GM19099 (cell line): Measurements from ENCODE around the gene FAM3B.

Source experiments
- POLR2A ChIP-seq: IDR thresholded peaks from 3 replicates; pipeline ENCODE4 v1.6.1; 2011; ENCODE audit warnings: low read depth; ENCODE audit not compliant: insufficient read length; ENCODE audit errors: extremely low read depth

Gene FAM3B

GRCh38 chr21:41361786-41362604, 45.4 kb downstream of the FAM3B start, which contains the start of gene MX2:
Gene MX2 (plus strand): TSS chr21:41362027. CDS start chr21:41376907, 14,880 bp downstream.
- peak; percentile 73 for TF ChIP-seq POLR2A

DNA sequence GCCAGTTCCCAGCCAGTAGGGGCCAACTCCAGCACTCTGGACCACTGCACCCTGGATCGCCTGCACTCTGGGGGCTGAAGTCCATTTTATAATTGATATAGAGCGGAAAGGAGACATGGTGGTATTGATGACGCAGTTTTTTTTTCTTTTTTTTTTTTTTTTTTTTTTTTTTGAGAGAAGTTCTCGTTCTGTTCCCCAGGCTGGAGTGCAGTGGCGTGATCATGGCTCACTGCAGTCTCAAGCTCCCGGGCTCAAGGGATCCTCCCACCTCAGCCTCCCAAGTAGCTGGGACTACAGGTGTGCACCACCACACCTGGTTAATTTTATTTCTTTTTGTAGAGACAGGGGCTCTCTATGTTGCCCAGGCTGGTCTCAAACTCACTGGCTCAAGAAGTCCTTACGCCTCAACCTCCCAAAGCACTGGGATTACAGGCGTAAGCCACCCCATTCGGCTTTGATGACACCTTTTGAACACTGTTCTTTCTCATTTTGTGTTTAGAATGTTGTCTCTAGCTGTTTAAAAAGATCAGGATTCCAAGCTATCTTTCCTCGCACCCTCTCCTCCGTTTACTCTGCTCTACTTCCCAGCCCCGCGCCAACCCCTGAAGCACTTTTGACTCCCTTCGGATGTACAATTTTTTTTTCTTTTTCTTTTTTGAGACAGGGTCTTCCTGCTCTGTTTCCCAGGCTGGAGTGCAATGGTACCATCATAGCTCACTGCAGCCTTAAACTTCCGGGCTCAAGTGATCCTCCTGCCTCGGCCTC, 46.2 kb downstream of the FAM3B start:
- TF ChIP-seq POLR2A: peak; percentile 54

- no peak for TF ChIP-seq POLR2A
Observed at GRCh38 chr21:41363370-41364270, 47.0 kb downstream of the FAM3B start.

DNA sequence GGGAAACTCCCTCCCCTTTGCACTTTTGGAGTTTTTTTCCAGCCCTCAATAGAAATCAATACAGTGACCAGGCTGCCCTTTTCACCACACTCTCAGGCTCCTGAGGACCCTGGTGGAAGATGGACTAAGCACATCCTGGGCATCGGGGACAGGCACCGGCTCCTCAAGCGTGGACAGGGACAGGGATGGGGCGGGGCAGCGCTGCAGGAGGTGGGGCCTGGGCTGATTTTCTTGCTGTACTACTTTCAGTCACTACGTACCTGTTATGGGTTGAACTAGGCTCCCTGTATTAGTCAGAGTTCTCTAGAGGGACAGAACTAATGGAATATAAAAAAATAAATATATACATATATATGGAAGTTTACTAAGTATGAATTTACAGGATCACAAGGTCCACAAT, 47.7 kb downstream of the FAM3B start:
- no peak for TF ChIP-seq POLR2A

DNA sequence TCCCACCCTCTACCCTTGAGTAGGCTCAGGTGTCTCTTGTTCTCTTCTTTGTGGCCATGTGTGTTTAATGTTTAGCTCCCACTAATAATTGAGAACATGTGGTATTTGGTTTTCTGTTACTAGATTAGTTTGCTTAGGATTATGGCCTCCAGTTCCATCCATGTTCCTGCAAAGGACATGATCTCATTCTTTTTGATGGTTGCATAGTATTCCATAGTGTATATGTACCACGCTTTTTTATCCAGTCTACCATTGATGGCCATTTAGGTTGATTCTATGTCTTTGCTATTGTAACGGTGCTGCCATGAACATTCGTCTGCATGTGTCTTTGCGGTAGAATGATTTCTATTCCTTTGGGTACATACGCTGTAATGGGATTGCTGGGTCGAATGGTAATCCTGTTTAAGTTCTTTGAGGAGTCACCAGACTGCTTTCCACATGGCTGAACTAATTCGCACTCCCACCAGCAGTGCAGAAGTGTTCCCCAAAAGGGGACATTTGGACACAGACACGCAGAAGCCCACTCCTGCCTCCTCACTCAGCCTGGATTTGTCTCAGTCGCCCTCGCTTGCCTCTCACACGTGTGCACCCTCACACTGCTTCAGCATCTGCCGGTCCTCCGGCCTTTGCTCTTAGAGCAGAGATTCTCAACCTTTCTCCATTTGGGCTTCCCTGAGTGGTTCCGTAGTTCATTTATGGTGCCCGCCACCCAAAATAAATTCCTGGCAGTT, 48.9 kb downstream of the FAM3B start:
- no peak for TF ChIP-seq POLR2A

GRCh38 chr21:41366522-41367151, 50.0 kb downstream of the FAM3B start:
- peak; percentile 34 for TF ChIP-seq POLR2A

DNA sequence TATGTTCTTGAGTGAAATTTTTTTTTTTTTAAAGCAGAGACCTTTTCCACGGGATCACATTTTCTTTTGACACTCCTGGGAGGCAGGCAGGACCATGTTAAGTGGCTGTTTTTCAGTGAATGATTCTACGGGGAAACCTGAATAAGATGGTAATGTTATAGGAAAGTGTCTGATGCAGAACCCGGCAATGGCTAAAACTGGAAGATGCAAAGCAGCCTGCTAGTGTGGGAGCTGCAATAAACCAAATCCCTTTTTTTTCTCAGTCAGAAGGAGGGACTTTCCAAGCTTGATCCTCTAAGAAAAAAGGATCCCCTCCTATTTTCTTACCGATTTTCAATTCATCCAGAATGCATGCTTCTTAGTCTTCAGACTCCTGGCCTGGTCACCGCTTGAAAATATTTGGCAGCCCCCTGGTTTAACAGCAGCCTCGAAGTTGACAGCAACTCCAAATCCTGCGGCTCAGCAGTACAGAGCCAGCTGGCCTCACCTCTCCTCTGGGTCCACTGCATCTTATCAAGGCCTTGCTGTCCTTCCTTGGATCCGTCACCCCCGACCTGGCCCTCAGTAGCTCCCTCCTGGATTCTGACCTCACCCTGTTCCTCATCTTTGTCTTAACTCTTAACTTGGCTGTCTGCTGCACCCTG, 50.8 kb downstream of the FAM3B start:
- peak; percentile 45 for TF ChIP-seq POLR2A

DNA sequence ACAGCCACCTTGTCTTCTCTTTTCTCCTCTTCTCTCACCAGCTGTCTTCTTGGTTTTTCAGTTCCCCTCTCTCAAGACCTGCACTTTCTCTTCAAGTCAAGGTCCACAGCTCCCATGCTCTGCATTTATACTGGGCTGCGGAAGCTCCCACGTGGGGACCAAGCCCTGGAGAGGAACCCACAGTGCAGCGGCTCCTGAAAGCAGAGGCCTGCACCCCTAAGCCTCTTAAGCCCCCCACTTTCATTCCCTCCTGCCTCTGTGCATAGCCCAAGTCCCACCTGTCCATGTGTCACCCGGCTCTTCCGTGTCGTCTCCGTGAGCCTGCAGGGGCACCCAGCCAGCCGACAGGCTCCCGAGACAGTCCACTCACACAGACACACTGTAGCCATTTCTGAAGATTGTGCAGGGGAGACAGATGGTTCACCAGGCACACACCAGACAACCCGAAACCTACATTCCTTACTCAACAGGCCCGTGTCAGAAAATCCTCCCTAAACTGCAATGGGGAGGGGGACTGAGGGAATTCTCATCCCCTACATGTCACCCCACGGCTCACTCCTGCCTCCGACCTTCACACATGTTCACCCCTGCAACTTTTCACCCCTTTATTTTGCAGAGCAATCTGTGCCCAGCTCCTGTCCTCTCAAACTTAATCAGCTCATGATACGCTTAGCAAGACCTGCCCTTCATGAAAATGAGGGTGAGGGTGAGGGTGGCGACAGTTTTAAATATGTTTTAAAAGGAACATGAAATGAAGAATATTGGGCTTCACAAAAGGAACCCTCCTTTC, 51.5 kb downstream of the FAM3B start:
- peak; percentile 44 for TF ChIP-seq POLR2A

DNA sequence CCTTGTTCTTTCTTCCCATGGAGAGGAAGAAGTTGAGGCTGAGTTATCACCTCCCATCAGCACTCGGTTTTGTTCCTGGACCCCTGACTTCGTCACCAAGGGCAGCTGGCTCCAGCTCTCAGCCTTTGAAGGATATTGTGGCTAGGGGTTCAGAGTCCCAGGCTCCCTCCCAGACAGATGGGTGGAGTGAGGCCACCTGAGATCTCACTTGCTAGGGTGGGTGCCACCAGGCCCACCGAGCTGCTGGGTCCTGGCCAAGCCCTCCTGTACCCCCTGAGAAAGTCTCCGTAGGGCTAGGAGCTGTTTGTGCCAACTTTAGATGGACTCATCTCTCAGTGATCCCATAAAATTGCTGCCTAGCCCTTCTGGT, 52.1 kb downstream of the FAM3B start:
- TF ChIP-seq POLR2A: no peak

DNA sequence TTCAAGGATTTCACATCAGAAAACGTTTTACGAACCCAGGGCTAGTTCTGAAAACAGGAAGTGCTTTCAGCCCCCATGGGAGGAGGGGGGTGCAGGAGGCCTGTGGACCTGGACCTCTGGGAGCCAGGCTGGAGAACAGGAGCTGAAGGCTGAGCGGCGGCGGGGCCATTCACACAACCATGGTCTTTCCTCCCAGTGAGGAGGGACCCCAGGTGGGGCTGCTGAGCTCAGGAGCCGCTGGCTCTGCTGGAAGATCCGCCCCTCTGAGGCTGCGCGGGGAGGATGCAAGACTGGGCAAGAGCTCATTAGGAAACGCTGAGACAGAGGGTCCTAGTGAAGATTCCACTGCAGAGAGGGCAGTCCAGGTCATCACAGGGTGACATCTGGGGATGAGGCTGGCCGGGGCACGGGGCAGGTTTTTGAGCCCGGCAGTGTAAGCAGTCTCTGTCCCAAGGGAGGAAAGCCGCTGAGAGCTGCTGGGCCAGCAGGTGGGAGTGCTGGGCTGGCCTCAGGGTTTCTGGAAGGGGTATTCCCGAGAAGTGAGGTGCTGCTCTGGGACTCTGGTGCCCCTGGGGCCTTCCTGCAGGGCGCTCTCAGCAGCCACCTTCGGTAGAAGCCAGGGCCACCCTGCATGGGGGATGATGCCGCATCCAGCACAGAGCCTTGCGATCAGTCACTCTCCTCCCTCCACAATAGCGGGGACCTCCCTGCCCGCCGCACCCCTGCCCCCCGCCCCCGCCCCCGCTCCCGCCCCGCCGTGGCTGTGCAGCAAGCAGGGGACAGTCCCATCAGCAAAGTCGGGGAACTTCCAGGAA, 52.7 kb downstream of the FAM3B start:
- TF ChIP-seq POLR2A: peak; percentile 61

DNA sequence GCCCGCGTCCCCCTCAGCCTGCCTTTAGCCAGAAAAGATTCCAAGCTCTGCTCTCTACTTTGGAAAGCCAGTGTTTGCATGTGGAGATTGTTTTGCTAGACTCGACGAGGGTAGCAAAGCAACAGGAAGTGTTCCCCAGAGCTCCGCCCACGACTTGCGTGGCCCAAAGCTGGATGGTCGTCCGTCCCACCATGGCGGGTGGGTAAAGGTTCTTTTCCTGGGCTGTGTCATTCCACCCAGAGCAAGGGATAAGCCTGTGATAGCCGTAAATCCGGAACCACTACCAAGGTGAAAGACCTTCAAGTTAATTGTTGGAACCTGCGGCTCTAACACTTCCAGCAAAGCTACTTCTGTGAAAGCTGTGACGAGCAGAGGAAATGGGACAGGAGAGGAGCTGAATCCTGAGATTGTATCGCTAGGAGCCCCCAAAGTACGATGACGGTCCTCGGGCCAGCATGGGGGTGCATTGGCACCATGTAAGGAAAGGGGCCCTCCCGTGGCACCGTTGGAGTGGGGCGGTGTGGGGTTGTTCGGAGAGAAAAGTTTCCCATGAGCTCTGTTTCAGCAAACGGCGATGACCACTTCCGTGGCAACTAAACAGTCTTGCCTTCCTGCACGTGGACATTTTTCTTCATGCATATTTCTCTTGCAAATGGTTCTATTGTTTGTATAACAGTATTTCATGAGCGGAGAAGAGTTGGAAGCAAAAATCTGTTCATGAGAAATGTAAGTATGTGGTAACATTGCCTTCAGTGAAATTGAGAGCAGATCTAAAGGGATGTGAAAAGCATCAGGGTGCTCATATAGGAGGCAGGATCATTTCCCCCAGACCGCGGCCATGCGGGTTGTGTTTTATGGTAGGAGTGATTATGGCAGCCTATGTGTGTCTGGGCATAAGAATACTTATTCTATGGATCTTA, 53.6 kb downstream of the FAM3B start:
- TF ChIP-seq POLR2A: no peak
